Measurements from ENCODE around the gene STK38. TPM values are rescaled to one million over a fixed set of nuclear protein-coding genes. Genes with fewer than 3 reads are reported as not detected.
"Not testable (repeated sequence)": the region's sequence is repeated elsewhere in the genome, so short reads cannot be mapped to it uniquely, and the experiment has no call there.

STK38 gene
- total RNA-seq, 1 donor from 2014 or later = 10.5 TPM

GRCh38 chr6:36492092-36492491, 55.2 kb downstream of the STK38 start:
- H3K27me3 ChIP-seq = no peaks in the 10 kb centered on the region
- no peak for DNase-seq (ENCODE audit: low spot score in 2 of 2)
- peaks cover 29 to 49% of the 10 kb centered on the region in 2 donors for H3K36me3 ChIP-seq
- intact Hi-C loops (cut with DNase I) = no loop called here
- H3K4me1 ChIP-seq = peaks cover 0 to 2% of the 10 kb centered on the region in 2 donors
- no peaks in the 10 kb centered on the region for H3K9me3 ChIP-seq
- H3K27ac ChIP-seq = no peak overlapping the region
- TF ChIP-seq CTCF (IDR thresholded peaks at IDR 0.05) = no peak
- H3K4me3 ChIP-seq = no peak overlapping the region

GRCh38 chr6:36491378-36491965, 55.8 kb downstream of the STK38 start:
- no peak for TF ChIP-seq CTCF (IDR thresholded peaks at IDR 0.05)
- intact Hi-C loops (cut with DNase I) = no loop called here
- no peak for DNase-seq (ENCODE audit: low spot score in 2 of 2)
- H3K36me3 ChIP-seq = peaks cover 30 to 50% of the 10 kb centered on the region in 2 donors
- H3K27me3 ChIP-seq = no peaks in the 10 kb centered on the region
- peaks cover 0 to 2% of the 10 kb centered on the region in 2 donors for H3K4me1 ChIP-seq
- no peaks in the 10 kb centered on the region for H3K9me3 ChIP-seq
- no peak overlapping the region for H3K27ac ChIP-seq
- H3K4me3 ChIP-seq = no peak overlapping the region

- Histone ChIP-seq H3K4me3 (no peak overlapping the region), H3K9me3 (no peaks in the 10 kb centered on the region), H3K4me1 (peaks cover 0 to 2% of the 10 kb centered on the region in 2 donors), H3K27ac (peak overlapping the region in 1 of 2 donors; percentile 22), H3K27me3 (no peaks in the 10 kb centered on the region), H3K36me3 (peaks cover 32 to 51% of the 10 kb centered on the region in 2 donors)
- no peak for TF ChIP-seq CTCF (IDR thresholded peaks at IDR 0.05)
- DNase-seq (ENCODE audit: low spot score in 2 of 2) = no peak
- intact Hi-C loops (cut with DNase I) = no loop called here
Observed at GRCh38 chr6:36489426-36489825, 57.9 kb downstream of the STK38 start.

GRCh38 chr6:36488221-36488620, 59.1 kb downstream of the STK38 start:
- H3K9me3 ChIP-seq = no peaks in the 10 kb centered on the region
- TF ChIP-seq CTCF (IDR thresholded peaks at IDR 0.05) = no peak
- H3K4me3 ChIP-seq = no peak overlapping the region
- peaks cover 0 to 2% of the 10 kb centered on the region in 2 donors for H3K4me1 ChIP-seq
- intact Hi-C loops (cut with DNase I) = no loop called here
- no peaks in the 10 kb centered on the region for H3K27me3 ChIP-seq
- no peak for DNase-seq (ENCODE audit: low spot score in 2 of 2)
- H3K27ac ChIP-seq = no peak overlapping the region
- peaks cover 42 to 51% of the 10 kb centered on the region in 2 donors for H3K36me3 ChIP-seq

GRCh38 chr6:36487698-36488097, 59.6 kb downstream of the STK38 start:
- no peak for DNase-seq (ENCODE audit: low spot score in 2 of 2)
- H3K4me1 ChIP-seq = peaks cover 0 to 2% of the 10 kb centered on the region in 2 donors
- intact Hi-C loops (cut with DNase I) = no loop called here
- no peak overlapping the region for H3K27ac ChIP-seq
- peaks cover 43 to 51% of the 10 kb centered on the region in 2 donors for H3K36me3 ChIP-seq
- no peaks in the 10 kb centered on the region for H3K9me3 ChIP-seq
- H3K27me3 ChIP-seq = no peaks in the 10 kb centered on the region
- no peak overlapping the region for H3K4me3 ChIP-seq
- TF ChIP-seq CTCF (IDR thresholded peaks at IDR 0.05) = no peak

- intact Hi-C loops (cut with DNase I) = no loop called here
Observed at GRCh38 chr6:36484736-36485135, 62.5 kb downstream of the STK38 start.

GRCh38 chr6:36483326-36483725, 64.0 kb downstream of the STK38 start:
- H3K4me3 ChIP-seq; H3K27ac ChIP-seq; intact Hi-C loops (cut with DNase I); H3K9me3 ChIP-seq; DNase-seq (ENCODE audit: low spot score in 2 of 2); H3K4me1 ChIP-seq; H3K27me3 ChIP-seq: not testable (repeated sequence)
- H3K36me3 ChIP-seq = peaks cover 69 to 73% of the 10 kb centered on the region in 2 donors

More at GRCh38 chr6:36484736-36485135, 62.5 kb downstream of the STK38 start:
- Histone ChIP-seq H3K27me3 (no peaks in the 10 kb centered on the region), H3K36me3 (peaks cover 69 to 72% of the 10 kb centered on the region in 2 donors), H3K27ac (no peak overlapping the region), H3K4me1 (peaks cover 0 to 2% of the 10 kb centered on the region in 2 donors), H3K4me3 (no peak overlapping the region), H3K9me3 (no peaks in the 10 kb centered on the region)
- no peak for TF ChIP-seq CTCF (IDR thresholded peaks at IDR 0.05)
- DNase-seq (ENCODE audit: low spot score in 2 of 2) = no peak
